Measurements from ENCODE around the gene GADD45G. TPM values are rescaled to one million over a fixed set of nuclear protein-coding genes. Genes with fewer than 3 reads are reported as not detected.

Gene GADD45G
- total and polyA plus RNA-seq, 12 donors = 9.4 to 125 (median 21.2) TPM

- Histone ChIP-seq H3K27ac (peak overlapping the region; percentile 84 to 97 (median 93)), H3K9me3 (no peaks in the 10 kb centered on the region), H3K36me3 (no peaks in the 10 kb centered on the region), H3K4me3 (peak overlapping the region; percentile 66 to 90 (median 84)), H3K27me3 (peaks cover 0 to 13% (median 0%) of the 10 kb centered on the region in 7 donors), H3K4me1 (peaks cover 3 to 48% (median 43%) of the 10 kb centered on the region in 9 donors)
- DNase-seq = peak; percentile 62 to 78
- 4 to 6% methylated on average over 40 of the region's 40 CpGs for WGBS, 2 donors
- peak; percentile 29 to 71 (median 49) for ATAC-seq
- no peak for TF ChIP-seq CTCF (IDR thresholded peaks at IDR 0.05)
- intact Hi-C loops (cut with DNase I) = loop anchor here in 9 of 10 donors (2.0 to 10.0 kb wide), 11 partner anchors 56 to 319 kb away; no protein-coding TSS in a partner anchor
These were observed 1.3 kb downstream of the GADD45G start for GRCh38 chr9:89606049-89606623.

DNA sequence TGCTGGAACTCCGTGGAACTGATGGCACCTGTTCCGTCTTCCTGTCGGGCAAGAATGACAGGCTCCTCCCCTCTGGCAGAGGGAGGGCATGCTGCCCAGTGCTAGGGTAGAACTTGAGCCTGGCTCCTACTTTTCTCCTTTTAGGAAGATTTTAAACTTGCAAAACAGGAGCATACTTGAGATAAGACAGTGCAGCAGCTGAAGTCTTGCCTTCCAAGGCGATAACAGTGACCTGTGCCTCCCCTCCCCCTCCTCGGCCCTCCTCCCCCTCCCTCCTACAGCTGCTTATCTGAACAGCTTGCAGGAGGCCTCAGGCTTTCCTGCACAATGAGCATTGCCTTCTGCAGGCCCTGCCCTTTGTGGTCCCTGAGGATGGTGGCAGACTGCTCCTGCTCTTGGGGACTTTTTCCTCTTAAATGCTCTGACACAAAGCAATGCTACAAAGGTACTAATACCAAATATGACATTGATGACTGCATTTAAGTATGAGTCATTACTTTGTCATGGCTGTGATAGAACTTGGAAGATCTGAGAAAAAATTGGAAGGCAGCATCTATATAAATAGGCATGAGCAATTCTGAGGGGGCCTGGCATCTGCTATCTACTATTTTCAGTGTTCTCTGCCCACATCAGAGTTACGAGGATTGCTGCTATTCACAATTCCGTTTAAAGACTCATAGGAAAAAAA is 2.0 kb downstream of the GADD45G start:
- intact Hi-C loops (cut with DNase I) = loop anchor here in 9 of 10 donors (2.0 to 10.0 kb wide), 11 partner anchors 56 to 318 kb away; no protein-coding TSS in a partner anchor
- ATAC-seq = peak in 2 of 8 donors; percentile 7 to 11

GRCh38 chr9:89608641-89609335 is 4.0 kb downstream of the GADD45G start:
- no peak overlapping the region for H3K4me3 ChIP-seq
- H3K27ac ChIP-seq = no peak overlapping the region
- intact Hi-C loops (cut with DNase I) = loop anchor here in 9 of 10 donors (5.0 to 10.0 kb wide), 9 partner anchors 54 to 316 kb away; no protein-coding TSS in a partner anchor
- no peak for DNase-seq
- no peak for ATAC-seq
- no peaks in the 10 kb centered on the region for H3K36me3 ChIP-seq
- H3K9me3 ChIP-seq = peaks cover 0 to 16% (median 0%) of the 10 kb centered on the region in 11 donors
- WGBS, 2 donors = 90 to 92% methylated on average over 3 of the region's 3 CpGs
- no peak for TF ChIP-seq CTCF (IDR thresholded peaks at IDR 0.05)
- peaks cover 0 to 40% (median 35%) of the 10 kb centered on the region in 9 donors for H3K4me1 ChIP-seq
- H3K27me3 ChIP-seq = peaks cover 0 to 6% (median 0%) of the 10 kb centered on the region in 7 donors

More for the DNA sequence above, 2.0 kb downstream of the GADD45G start:
- Histone ChIP-seq H3K9me3 (peaks cover 0 to 4% (median 0%) of the 10 kb centered on the region in 11 donors), H3K27me3 (peaks cover 0 to 13% (median 0%) of the 10 kb centered on the region in 7 donors), H3K4me3 (peak overlapping the region; percentile 66 to 90 (median 84)), H3K4me1 (peaks cover 3 to 48% (median 43%) of the 10 kb centered on the region in 9 donors), H3K27ac (peak overlapping the region; percentile 84 to 97 (median 93)), H3K36me3 (no peaks in the 10 kb centered on the region)
- TF ChIP-seq CTCF (IDR thresholded peaks at IDR 0.05) = no peak
- DNase-seq = peak; percentile 26 to 34
- 24 to 27% methylated on average over 7 of the region's 7 CpGs for WGBS, 2 donors

DNA sequence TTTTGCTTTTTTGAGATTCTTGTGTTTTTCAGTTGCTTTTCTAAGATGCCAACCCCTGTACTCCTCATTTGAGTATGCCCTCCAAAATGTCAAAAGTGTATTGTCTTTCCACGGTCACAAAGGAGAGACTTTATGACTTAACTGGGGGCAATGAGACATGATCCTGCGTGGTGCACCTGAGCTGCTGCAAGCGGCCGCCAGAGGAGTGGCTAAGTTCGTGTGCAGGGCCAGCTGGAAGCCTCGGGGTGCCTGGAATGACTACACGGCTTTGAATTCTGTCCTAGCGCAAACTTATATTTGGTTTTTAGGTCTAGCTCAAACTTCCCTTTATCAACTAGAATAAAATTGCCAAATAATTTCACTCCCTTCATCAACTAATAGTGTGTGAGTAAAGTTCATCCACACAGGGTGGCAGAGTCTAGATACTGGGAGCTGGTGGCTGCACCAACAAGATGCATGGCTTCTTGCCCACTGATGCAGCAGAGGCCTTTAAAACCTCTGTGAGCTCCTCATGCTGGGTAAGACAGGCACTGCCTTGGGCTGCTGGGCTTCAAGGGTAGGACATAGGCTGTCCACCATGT is 4.7 kb downstream of the GADD45G start:
- H3K27me3 ChIP-seq = no peaks in the 10 kb centered on the region
- no peak overlapping the region for H3K4me3 ChIP-seq
- H3K36me3 ChIP-seq = no peaks in the 10 kb centered on the region
- intact Hi-C loops (cut with DNase I) = loop anchor here (5.0 to 10.0 kb wide), 10 partner anchors 53 to 315 kb away; no protein-coding TSS in a partner anchor
- H3K27ac ChIP-seq = no peak overlapping the region
- peaks cover 0 to 16% (median 0%) of the 10 kb centered on the region in 11 donors for H3K9me3 ChIP-seq
- DNase-seq (no peak), ATAC-seq (no peak)
- peaks cover 0 to 33% (median 27%) of the 10 kb centered on the region in 9 donors for H3K4me1 ChIP-seq
- WGBS, 2 donors = 92% methylated on average over 8 of the region's 8 CpGs
- TF ChIP-seq CTCF (IDR thresholded peaks at IDR 0.05) = no peak
